ENCODE data around the gene ZNF580. TPM values are rescaled to one million over a fixed set of nuclear protein-coding genes. Genes with fewer than 3 reads are reported as not detected.
A peak's percentile ranks its signal among the peaks of the same experiment; 100 is the strongest.

Gene ZNF580, protein sequence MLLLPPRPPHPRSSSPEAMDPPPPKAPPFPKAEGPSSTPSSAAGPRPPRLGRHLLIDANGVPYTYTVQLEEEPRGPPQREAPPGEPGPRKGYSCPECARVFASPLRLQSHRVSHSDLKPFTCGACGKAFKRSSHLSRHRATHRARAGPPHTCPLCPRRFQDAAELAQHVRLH
- total RNA-seq: 1.0 and 3.0 TPM in 2 replicates

- DNase-seq (ENCODE audit: low read depth in 2 of 2): peak in 1 of 2 donors; percentile 78
Observed at GRCh38 chr19:55640577-55641425, at the start of gene ZNF580. Gene ZNF580 (plus strand): TSS chr19:55641002. CDS start chr19:55642509, 1,507 bp downstream.

- no peak for DNase-seq (ENCODE audit: low read depth in 2 of 2)
Observed at GRCh38 chr19:55591555-55591954, 49.2 kb upstream of the ZNF580 start.

GRCh38 chr19:55592391-55593090 lies 48.3 kb upstream of the ZNF580 start:
- no peak for DNase-seq (ENCODE audit: low read depth in 2 of 2)

DNA sequence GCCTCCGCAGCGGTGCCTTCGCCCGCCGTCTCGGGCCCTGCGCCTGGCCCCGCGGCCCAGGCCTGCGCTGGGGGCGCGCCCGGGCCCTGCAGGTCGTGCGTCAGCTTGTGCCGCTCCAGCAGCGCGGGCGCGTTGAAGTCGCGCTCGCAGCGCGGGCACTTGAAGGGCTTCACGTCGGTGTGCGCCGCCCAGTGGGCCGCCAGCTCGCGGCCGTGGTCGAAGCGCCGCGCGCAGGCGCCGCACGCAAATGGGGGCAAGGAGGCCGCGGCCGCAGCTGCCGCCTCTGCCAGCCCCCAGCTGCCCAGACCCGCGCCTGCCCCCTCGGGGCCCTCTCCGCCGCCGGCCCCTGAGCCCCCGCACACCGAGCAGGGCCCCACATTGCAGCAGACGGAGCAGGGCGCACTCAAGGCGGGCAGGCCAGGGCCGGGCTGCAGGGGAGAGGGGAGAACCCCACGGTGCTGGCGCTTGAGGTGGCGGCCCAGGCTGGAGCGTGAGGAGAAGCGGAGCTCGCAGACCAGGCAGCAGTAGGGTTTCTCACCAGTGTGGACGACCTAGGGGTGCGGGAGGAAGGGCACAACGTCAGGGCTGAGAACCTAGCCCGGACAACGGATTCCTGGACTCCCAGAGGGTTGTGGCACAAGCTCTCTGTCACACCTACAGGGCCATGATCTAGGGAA lies 47.6 kb upstream of the ZNF580 start:
- no peak for DNase-seq (ENCODE audit: low read depth in 2 of 2)

- no peak for DNase-seq (ENCODE audit: low read depth in 2 of 2)
Observed at GRCh38 chr19:55594996-55595545, 45.7 kb upstream of the ZNF580 start.

DNA sequence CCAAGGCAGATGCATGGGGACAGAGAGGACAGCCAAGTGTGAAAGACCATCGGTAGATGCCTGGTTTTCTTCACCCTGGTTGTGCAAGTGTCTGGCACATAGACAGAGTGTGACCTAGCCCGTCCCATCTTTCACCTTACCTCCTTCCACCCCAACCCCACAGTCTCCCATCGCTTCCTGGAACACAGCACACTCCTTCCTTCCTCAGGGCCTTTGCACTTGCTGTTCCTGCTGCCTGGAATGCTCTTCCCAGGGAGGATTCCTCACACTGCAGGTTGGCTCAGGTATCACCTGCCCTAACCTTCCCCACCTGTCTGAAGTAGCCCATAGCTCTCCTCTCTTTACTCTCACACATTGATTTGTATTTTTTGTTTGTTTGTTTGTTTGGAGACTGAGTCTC lies 44.5 kb upstream of the ZNF580 start:
- DNase-seq (ENCODE audit: low read depth in 2 of 2): no peak

DNA sequence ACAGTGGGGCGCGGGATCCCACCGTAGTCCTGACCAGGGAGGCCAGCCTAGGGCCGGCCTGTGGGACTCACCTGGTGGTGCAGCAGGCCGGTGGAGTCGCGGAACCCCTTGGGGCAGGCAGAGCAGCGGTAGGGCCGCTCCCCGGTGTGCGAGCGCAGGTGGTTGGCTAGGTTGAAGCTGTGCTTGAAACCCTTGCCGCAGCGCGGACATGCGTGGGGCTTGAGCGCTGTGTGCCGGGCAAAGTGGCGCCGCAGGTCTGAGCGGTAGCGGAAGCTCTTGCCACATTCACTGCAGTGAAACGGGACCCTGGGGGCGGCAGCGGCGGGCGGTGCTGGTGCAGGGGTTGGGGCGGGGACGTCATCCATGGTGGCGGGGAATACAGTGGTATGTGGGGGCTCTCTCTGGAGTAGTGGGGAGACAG lies 43.3 kb upstream of the ZNF580 start:
- DNase-seq (ENCODE audit: low read depth in 2 of 2): no peak

GRCh38 chr19:55598034-55598433 lies 42.8 kb upstream of the ZNF580 start:
- no peak for DNase-seq (ENCODE audit: low read depth in 2 of 2)

GRCh38 chr19:55598719-55599467 lies 41.9 kb upstream of the ZNF580 start:
- peak; percentile 89 to 96 for DNase-seq (ENCODE audit: low read depth in 2 of 2)

DNA sequence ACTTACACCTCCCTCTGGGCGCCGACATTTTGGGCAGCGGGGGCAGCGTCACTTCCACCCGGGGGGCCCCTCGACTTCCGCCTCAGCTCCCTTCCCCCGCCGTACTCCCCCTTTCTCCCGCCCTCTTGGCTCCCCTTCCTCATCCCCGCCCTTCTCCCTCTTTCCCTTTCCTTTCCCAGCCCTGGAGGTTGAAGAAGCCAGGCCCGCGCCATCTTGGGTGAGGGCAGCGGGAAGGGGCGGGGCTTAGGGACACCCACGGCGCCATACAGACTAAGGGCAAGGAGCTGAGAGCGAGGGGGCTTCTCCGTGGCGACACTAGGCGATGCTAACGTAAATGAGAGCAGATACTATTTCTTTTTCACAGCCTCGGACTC lies 41.3 kb upstream of the ZNF580 start, which contains the start of gene FIZ1:
Gene FIZ1, minus strand, starts transcription at position 50 of the 374 bp plus-strand sequence. CDS start 1,652 bp downstream, outside the sequence.
- DNase-seq (ENCODE audit: low read depth in 2 of 2): peak; percentile 96 to 99

DNA sequence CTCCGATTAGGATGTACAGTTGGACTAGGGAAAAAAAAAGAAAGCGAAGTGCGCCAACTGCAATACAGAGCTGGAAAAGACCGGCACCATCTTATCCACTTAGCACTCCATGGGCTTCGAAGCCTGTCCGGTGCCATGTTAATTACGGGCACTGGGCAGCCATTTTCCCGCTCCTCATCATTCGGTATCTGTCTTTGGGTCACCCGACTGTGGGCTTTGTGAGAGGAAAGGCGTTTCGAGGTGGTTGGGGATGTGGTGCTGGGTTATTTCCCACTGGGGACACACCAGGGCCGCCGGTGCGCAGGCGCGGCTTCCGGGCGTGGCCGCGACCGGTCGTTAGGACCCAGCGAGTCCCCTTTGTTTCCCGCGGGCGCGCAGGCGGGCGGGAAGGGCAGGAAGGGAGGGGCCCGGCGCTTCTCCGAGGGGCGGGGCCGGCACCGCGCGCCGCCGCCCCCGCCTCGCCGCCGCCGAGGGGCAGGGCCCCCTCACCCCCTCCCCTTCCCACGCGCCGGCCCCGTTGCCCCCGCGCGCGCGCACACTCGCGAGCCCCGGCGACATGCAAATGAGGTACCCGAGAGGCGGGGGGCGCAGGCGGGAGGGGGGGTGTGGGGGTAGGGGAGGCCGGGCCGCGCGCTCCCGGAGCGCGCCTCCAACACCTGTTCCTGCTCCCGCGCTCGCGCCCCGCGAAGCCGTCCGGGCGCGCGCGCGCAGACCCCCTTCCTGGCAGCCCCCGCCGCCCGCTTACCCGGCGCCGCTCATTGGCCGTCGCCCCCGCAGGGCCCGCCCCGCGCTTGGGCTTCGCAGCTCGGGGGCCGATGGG lies 40.8 kb upstream of the ZNF580 start, which contains the start of gene ZNF524:
Gene ZNF524, plus strand, starts transcription at position 447 of the 820 bp plus-strand sequence. CDS start 1,825 bp downstream, outside the sequence.
- peak; percentile 79 to 89 for DNase-seq (ENCODE audit: low read depth in 2 of 2)

- DNase-seq (ENCODE audit: low read depth in 2 of 2): no peak
Observed at GRCh38 chr19:55600662-55601028, 40.2 kb upstream of the ZNF580 start.

DNA sequence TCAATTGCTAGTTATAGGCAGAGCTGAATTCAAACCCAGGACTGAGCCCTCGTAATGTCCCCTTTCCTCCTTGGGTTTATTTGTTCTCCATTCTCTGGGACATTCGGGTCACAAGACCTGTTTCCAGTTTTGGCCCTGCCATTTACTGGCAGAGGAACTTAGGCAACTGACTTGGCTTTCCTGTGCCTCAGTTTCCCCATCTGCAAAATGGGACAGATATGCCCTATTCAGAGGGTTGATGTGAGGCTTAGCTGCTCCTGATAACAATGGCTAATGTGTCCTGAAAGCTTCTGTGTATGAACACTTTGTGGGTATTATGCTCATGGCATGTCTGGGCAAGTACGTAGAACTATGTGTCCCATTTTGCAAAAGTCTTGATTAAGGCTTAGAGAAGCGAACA lies 39.7 kb upstream of the ZNF580 start:
- no peak for DNase-seq (ENCODE audit: low read depth in 2 of 2)

GRCh38 chr19:55602104-55603001 lies 38.4 kb upstream of the ZNF580 start:
- DNase-seq (ENCODE audit: low read depth in 2 of 2): no peak

DNA sequence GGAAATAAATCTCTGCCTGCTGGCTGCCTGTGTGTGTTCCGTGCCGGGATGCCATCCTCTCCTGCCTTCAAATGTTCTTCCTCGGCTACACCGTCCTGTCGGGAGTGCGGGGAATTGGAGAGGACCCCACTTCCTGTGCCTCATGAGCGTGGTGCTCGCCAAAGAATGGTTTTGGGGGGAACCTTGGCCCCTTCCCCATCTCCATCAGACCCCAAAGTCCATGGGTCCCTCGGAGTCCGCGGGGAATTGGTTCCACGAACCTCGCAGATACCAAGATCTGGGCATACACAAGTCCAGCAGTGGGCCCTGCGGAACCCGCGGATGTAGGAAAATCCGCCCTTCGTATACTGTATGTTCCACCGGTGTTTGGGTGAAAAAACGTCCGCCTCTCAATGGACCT lies 37.7 kb upstream of the ZNF580 start:
- no peak for DNase-seq (ENCODE audit: low read depth in 2 of 2)

DNA sequence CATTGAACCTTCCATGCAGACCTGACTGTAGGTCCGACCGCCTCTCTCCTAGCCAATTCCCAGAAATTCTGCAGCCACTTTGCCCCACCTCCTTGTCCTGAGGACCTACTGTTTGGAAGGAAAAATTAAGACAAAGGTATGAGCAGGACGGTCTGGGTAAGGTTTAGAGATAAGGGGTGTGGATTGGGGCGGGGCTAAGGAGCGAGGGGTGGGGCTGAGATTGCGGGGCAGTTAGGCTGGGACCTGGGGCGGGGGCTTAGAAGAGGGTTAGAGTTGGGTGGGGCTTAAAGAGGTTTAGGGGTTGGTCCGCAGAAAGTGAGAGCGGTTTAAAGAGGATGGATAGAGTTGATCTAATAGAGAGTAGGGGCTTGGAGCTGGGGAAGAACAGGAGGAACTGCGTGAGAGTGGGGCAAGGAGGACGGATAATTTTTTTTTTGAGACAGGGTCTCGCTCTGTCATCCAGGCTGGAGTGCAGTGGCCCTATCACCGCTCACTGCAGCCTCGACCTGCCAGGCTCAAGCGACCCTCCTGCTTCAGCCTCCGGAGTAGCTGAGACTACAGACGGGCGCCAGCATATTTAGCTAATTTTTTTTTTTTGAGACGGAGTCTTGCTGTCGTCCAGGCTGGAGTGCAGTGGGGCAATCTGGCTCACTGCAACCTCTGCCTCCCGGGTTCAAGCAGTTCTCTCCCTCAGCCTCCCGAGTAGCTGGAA lies 37.1 kb upstream of the ZNF580 start:
- no peak for DNase-seq (ENCODE audit: low read depth in 2 of 2)

DNA sequence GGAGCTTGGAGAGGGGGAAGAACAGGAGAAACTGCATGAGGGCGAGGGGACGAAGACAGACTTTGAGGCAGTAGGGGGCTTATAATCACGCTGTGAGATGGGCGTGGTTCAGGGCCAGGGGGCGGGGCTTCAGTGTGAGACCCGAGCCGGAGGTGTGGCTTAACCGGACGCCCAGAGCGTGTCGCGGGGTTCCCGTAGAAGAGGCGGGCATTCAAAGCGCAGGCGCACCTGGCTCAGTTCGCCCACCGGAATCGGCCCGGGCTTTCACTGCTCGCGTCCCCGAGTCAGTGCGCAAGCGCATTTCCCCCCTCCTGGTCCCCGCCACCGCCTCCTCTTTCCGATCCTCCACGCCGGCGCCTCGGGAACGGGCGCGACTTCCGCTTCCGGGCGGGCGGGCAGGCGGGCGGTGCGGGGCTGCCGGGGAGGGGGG lies 35.6 kb upstream of the ZNF580 start:
- DNase-seq (ENCODE audit: low read depth in 2 of 2): peak; percentile 93 to 97

Data from dermis microvascular lymphatic vessel endothelial cell (primary cell).